ENCODE measurements around the gene SHISAL2A.

The SHISAL2A gene

GRCh38 chr1:52697795-52698674, 65.1 kb downstream of the SHISAL2A start, which contains the start of gene COA7:
Gene COA7 (minus strand): TSS chr1:52698347. CDS start chr1:52698326, 21 bp downstream.
- peak within 1 kb of the TSS; percentile 96 for H3K4me3 ChIP-seq (IDR thresholded peaks at IDR 0.05; ENCODE audit: insufficient read depth, low read depth, low read length)
- H4K20me1 ChIP-seq (ENCODE audit: insufficient read depth) = 0 out of 2 replicates have a peak, but pooled peaks cover 9% of the 10 kb centered on the region
- peak within 1 kb of the TSS; percentile 76 for H3K27ac ChIP-seq
- no peaks in the 10 kb centered on the region for H3K27me3 ChIP-seq (ENCODE audit: insufficient read depth, low read depth)
- H3K4me2 ChIP-seq = peak within 1 kb of the TSS; percentile 87
- peaks cover 52% of the 10 kb centered on the region for H3K79me2 ChIP-seq (ENCODE audit: insufficient read depth, low read depth)
- H2AFZ ChIP-seq (ENCODE audit: low read depth) = peak within 1 kb of the TSS; percentile 90
- peaks cover 43% of the 10 kb centered on the region for H3K4me1 ChIP-seq (ENCODE audit: low read depth, poor library complexity, severe bottlenecking)
- no peaks in the 10 kb centered on the region for H3K36me3 ChIP-seq (ENCODE audit: insufficient read depth)
- H3K9ac ChIP-seq = peak within 1 kb of the TSS; percentile 89
- no peak for TF ChIP-seq CTCF (conservative IDR thresholded peaks at IDR 0.05; ENCODE audit: low read depth, low read length)

GRCh38 chr1:52702886-52703787, 70.2 kb downstream of the SHISAL2A start:
- H3K4me3 ChIP-seq (IDR thresholded peaks at IDR 0.05; ENCODE audit: insufficient read depth, low read depth, low read length) = peak overlapping the region; percentile 81
- H3K4me2 ChIP-seq = peak overlapping the region; percentile 96
- H4K20me1 ChIP-seq (ENCODE audit: insufficient read depth) = no peaks in the 10 kb centered on the region
- TF ChIP-seq CTCF (conservative IDR thresholded peaks at IDR 0.05; ENCODE audit: low read depth, low read length) = no peak
- peak overlapping the region; percentile 91 for H3K9ac ChIP-seq
- H3K36me3 ChIP-seq (ENCODE audit: insufficient read depth) = no peaks in the 10 kb centered on the region
- peaks cover 37% of the 10 kb centered on the region for H3K4me1 ChIP-seq (ENCODE audit: low read depth, poor library complexity, severe bottlenecking)
- H3K27me3 ChIP-seq (ENCODE audit: insufficient read depth, low read depth) = no peaks in the 10 kb centered on the region
- peak overlapping the region; percentile 89 for H2AFZ ChIP-seq (ENCODE audit: low read depth)
- peak overlapping the region; percentile 95 for H3K27ac ChIP-seq
- H3K79me2 ChIP-seq (ENCODE audit: insufficient read depth, low read depth) = 0 out of 2 replicates have a peak, but pooled peaks cover under 1% of the 10 kb centered on the region

- Histone ChIP-seq H3K4me2 (no peak overlapping the region), H4K20me1 (ENCODE audit: insufficient read depth) (no peaks in the 10 kb centered on the region), H2AFZ (ENCODE audit: low read depth) (no peak overlapping the region), H3K36me3 (ENCODE audit: insufficient read depth) (no peaks in the 10 kb centered on the region), H3K27me3 (ENCODE audit: insufficient read depth, low read depth) (no peaks in the 10 kb centered on the region), H3K4me3 (IDR thresholded peaks at IDR 0.05; ENCODE audit: insufficient read depth, low read depth, low read length) (no peak overlapping the region), H3K79me2 (ENCODE audit: insufficient read depth, low read depth) (no peaks in the 10 kb centered on the region), H3K4me1 (ENCODE audit: low read depth, poor library complexity, severe bottlenecking) (peaks cover 21% of the 10 kb centered on the region), H3K9ac (no peak overlapping the region), H3K27ac (no peak overlapping the region)
- TF ChIP-seq CTCF (conservative IDR thresholded peaks at IDR 0.05; ENCODE audit: low read depth, low read length) = no peak
Measured at GRCh38 chr1:52706136-52706670, 73.2 kb downstream of the SHISAL2A start.
